ENCODE data around the gene PDE6H.

GRCh38 chr12:14994610-14995009 is 21.8 kb downstream of the PDE6H start:
- TF ChIP-seq CTCF (IDR thresholded peaks at IDR 0.05; ENCODE audit: borderline replicate concordance, extremely low read depth, low read length, poor library complexity, severe bottlenecking) (no peak), EZH2 (IDR thresholded peaks at IDR 0.05; ENCODE audit: borderline replicate concordance, low read depth, low read length, severe bottlenecking) (no peak)

Data from DND-41 (cell line).